GM23338 (cell line): Measurements from ENCODE around the gene TWF2. TPM values are rescaled to one million over a fixed set of nuclear protein-coding genes. Genes with fewer than 3 reads are reported as not detected.

Experiments
- ATAC-seq: fragments of 200-7000 bp; cut with Tn5 transposase; 3 replicates; pipeline ENCODE4 v1.9.1; 2020
- DNase-seq: peaks from one replicate; pipeline ENCODE4 v3.0.0-alpha.2; 2015; ENCODE audit warnings: low spot score
- H2AFZ ChIP-seq: fragments of 200-600 bp; sonication (generic); 2 replicates; pipeline ENCODE4 v1.8.0; 2016; ENCODE audit warnings: antibody characterized with exemption, mild to moderate bottlenecking, moderate library complexity
- H3F3A ChIP-seq: fragments of 200-600 bp; sonication (generic); replicated peaks from 2 replicates; pipeline ENCODE4 v1.8.0; 2017; ENCODE audit warnings: antibody characterized with exemption, mixed run types, low read depth
- H3K27ac ChIP-seq: fragments of 200-600 bp; sonication (generic); 2 replicates; pipeline ENCODE4 v1.6.1; 2016; ENCODE audit warnings: low read depth
- H3K27me3 ChIP-seq: fragments of 200-600 bp; sonication (generic); 2 replicates; pipeline ENCODE4 v1.8.0; 2016; ENCODE audit warnings: mild to moderate bottlenecking, mixed run types, moderate library complexity; ENCODE audit not compliant: insufficient read depth
- H3K36me3 ChIP-seq: fragments of 200-600 bp; sonication (generic); 2 replicates; pipeline ENCODE4 v1.8.0; 2016; ENCODE audit warnings: mild to moderate bottlenecking; ENCODE audit not compliant: insufficient read depth
- H3K4me1 ChIP-seq: fragments of 200-600 bp; sonication (generic); 2 replicates; pipeline ENCODE4 v1.8.0; 2016; ENCODE audit warnings: mild to moderate bottlenecking, moderate library complexity; ENCODE audit not compliant: insufficient read depth
- H3K4me2 ChIP-seq: fragments of 200-600 bp; sonication (generic); 2 replicates; pipeline ENCODE4 v1.7.1; 2017; ENCODE audit warnings: mixed run types
- H3K4me3 ChIP-seq: fragments of 200-600 bp; sonication (generic); 2 replicates; pipeline ENCODE4 v1.6.1; 2016; ENCODE audit warnings: mixed run types
- H3K79me2 ChIP-seq: fragments of 200-600 bp; sonication (generic); replicated peaks from 2 replicates; pipeline ENCODE4 v1.8.0; 2017; ENCODE audit warnings: mild to moderate bottlenecking; ENCODE audit not compliant: insufficient read depth
- H3K9me2 ChIP-seq: fragments of 200-600 bp; sonication (generic); 2 replicates; pipeline ENCODE4 v1.8.0; 2017; ENCODE audit not compliant: insufficient read depth
- H4K20me1 ChIP-seq: fragments of 200-600 bp; sonication (generic); replicated peaks from 2 replicates; pipeline ENCODE4 v1.8.0; 2017; ENCODE audit warnings: mild to moderate bottlenecking; ENCODE audit not compliant: insufficient read depth
- H3K27ac Mint-ChIP-seq: 2 replicates; pipeline ENCODE4 v1.8.0; 2020; ENCODE audit warnings: inconsistent platforms, mild to moderate bottlenecking, moderate library complexity, mixed read lengths
- H3K27me3 Mint-ChIP-seq: 3 replicates; pipeline ENCODE4 v1.8.0; 2022; ENCODE audit warnings: low read depth, mild to moderate bottlenecking, moderate library complexity, mixed read lengths, inconsistent platforms; ENCODE audit not compliant: insufficient read depth, poor library complexity
- H3K36me3 Mint-ChIP-seq: 3 replicates; pipeline ENCODE4 v1.8.0; 2021; ENCODE audit warnings: low read depth, mild to moderate bottlenecking, inconsistent platforms, moderate library complexity, mixed read lengths
- H3K4me1 Mint-ChIP-seq: 3 replicates; pipeline ENCODE4 v1.8.0; 2020; ENCODE audit warnings: mild to moderate bottlenecking, inconsistent platforms, mixed read lengths
- H3K4me3 Mint-ChIP-seq: 3 replicates; pipeline ENCODE4 v1.8.0; 2021; ENCODE audit warnings: moderate library complexity, mild to moderate bottlenecking, inconsistent platforms, mixed read lengths
- H3K9me3 Mint-ChIP-seq: 3 replicates; pipeline ENCODE4 v1.8.0; 2020; ENCODE audit warnings: moderate library complexity, mild to moderate bottlenecking, inconsistent platforms, mixed read lengths
- CREB1 ChIP-seq: fragments of 250-450 bp; sonication (Bioruptor Pico); IDR thresholded peaks from 2 replicates; pipeline ENCODE4 v1.5.0; 2020; ENCODE audit warnings: low read depth, mild to moderate bottlenecking, moderate library complexity
- CTCF ChIP-seq, 2 experiments: fragments of 200-600 bp in 1 of 2; sonication (generic) in 1 of 2; conservative IDR thresholded peaks; 2 replicates each; pipeline versions ENCODE4 v1.5.1 to v1.6.1; 2016 to 2017; ENCODE audit warnings: antibody characterized with exemption in 2 of 2, low read depth in 2 of 2, mild to moderate bottlenecking in 2 of 2, moderate library complexity in 1 of 2
- ETS1 ChIP-seq: IDR thresholded peaks from 2 replicates; pipeline ENCODE4 v1.6.1; 2016; ENCODE audit warnings: antibody characterized with exemption
- EZH2 ChIP-seq: fragments of 200-600 bp; sonication (generic); IDR thresholded peaks from one replicate; pipeline ENCODE4 v1.8.0; 2017; ENCODE audit warnings: antibody characterized with exemption, mild to moderate bottlenecking, low read depth; ENCODE audit not compliant: unreplicated experiment
- EZH2phosphoT487 ChIP-seq: fragments of 200-600 bp; sonication (generic); IDR thresholded peaks from one replicate; pipeline ENCODE4 v1.8.1; 2018; ENCODE audit warnings: antibody characterized with exemption; ENCODE audit not compliant: unreplicated experiment
- JUNB ChIP-seq: IDR thresholded peaks from one replicate; pipeline ENCODE4 v1.6.1; 2016; ENCODE audit warnings: antibody characterized with exemption; ENCODE audit not compliant: unreplicated experiment
- NANOG ChIP-seq: IDR thresholded peaks from 2 replicates; pipeline ENCODE4 v1.6.1; 2016; ENCODE audit warnings: antibody characterized with exemption, borderline replicate concordance
- POLR2AphosphoS5 ChIP-seq: IDR thresholded peaks from 2 replicates; pipeline ENCODE4 v1.6.1; 2016; ENCODE audit warnings: antibody characterized with exemption, low read depth
- REST ChIP-seq: IDR thresholded peaks from one replicate; pipeline ENCODE4 v1.6.1; 2018; ENCODE audit warnings: antibody characterized with exemption; ENCODE audit not compliant: unreplicated experiment
- STAT1 ChIP-seq: IDR thresholded peaks from one replicate; pipeline ENCODE4 v1.6.1; 2016; ENCODE audit warnings: antibody characterized with exemption; ENCODE audit not compliant: unreplicated experiment
- ZNF114 ChIP-seq: fragments of 250-450 bp; sonication (Bioruptor Pico); IDR thresholded peaks from 2 replicates; pipeline ENCODE4 v1.5.0; 2020; ENCODE audit warnings: mild to moderate bottlenecking, moderate library complexity
- ZNF331 ChIP-seq: fragments of 250-450 bp; sonication (Bioruptor Pico); IDR thresholded peaks from 2 replicates; pipeline ENCODE4 v1.5.0; 2020; ENCODE audit warnings: low read depth, mild to moderate bottlenecking, moderate library complexity
- ZNF462 ChIP-seq: fragments of 250-450 bp; sonication (Bioruptor Pico); IDR thresholded peaks from 2 replicates; pipeline ENCODE4 v1.5.0; 2020; ENCODE audit warnings: mild to moderate bottlenecking, moderate library complexity
- polyA plus RNA-seq: library from polyadenylated mRNA; unstranded; fragments of >200 nt; fragmentation: Nextera tagmentation; extraction: Ambion mirVana; gene quantifications from 2 replicates; pipeline ENCODE4 v1.2.1, GENCODE V29; 2016
- total RNA-seq: library from RNA; depleted of rRNA; stranded (reverse); fragments of >200 nt; shearing (Covaris generic); gene quantifications from 2 replicates; pipeline ENCODE4 v1.2.3, GENCODE V29; 2014

TWF2 gene
- total and polyA plus RNA-seq, 2 experiments from 2014 or later: 38.9 to 120 TPM

- Histone ChIP-seq H3K4me2 (no peak overlapping the region), H3K4me1 (no peaks in the 10 kb centered on the region), H2AFZ (no peak overlapping the region), H4K20me1 (peaks cover 38% of the 10 kb centered on the region), H3F3A (peaks cover 15% of the 10 kb centered on the region), H3K79me2 (peaks cover 14% of the 10 kb centered on the region), H3K27me3 (no peaks in the 10 kb centered on the region), H3K9me2 (no peaks in the 10 kb centered on the region), H3K4me3 (no peak overlapping the region), H3K36me3 (peaks cover 72% of the 10 kb centered on the region), H3K27ac (no peak overlapping the region)
- Mint-ChIP-seq H3K4me3 (no peak overlapping the region), H3K4me1 (no peaks in the 10 kb centered on the region), H3K36me3 (peaks cover 94% of the 10 kb centered on the region), H3K9me3 (no peaks in the 10 kb centered on the region), H3K27me3 (peaks cover 3% of the 10 kb centered on the region), H3K27ac (no peak overlapping the region)
- ATAC-seq (no peak), DNase-seq (no peak)
- no peak for TF ChIP-seq POLR2AphosphoS5
- TF ChIP-seq REST: no peak
- no peak for TF ChIP-seq STAT1
- TF ChIP-seq EZH2phosphoT487: no peak
- no peak for TF ChIP-seq CTCF (conservative IDR thresholded peaks at IDR 0.05; ENCODE audit: low read depth in 2 of 2)
- no peak for TF ChIP-seq ETS1
- TF ChIP-seq NANOG: no peak
- no peak for TF ChIP-seq ZNF462 (CRISPR knock-in tag)
- no peak for TF ChIP-seq JUNB
- no peak for TF ChIP-seq ZNF114 (CRISPR knock-in tag)
- no peak for TF ChIP-seq CREB1
- TF ChIP-seq ZNF331: no peak
- TF ChIP-seq EZH2: no peak
Observed at GRCh38 chr3:52256622-52257021, 17.7 kb upstream of the TWF2 start.
